Right hindlimb (tissue), 1 donor: ENCODE results near the gene ZNF274.
"Not testable (repeated sequence)": the region's sequence is repeated elsewhere in the genome, so short reads cannot be mapped to it uniquely, and the experiment has no call there.

Experiments
- DNase-seq: peaks from one replicate; pipeline ENCODE4 v3.0.0-alpha.2; 2018

Gene ZNF274

DNA sequence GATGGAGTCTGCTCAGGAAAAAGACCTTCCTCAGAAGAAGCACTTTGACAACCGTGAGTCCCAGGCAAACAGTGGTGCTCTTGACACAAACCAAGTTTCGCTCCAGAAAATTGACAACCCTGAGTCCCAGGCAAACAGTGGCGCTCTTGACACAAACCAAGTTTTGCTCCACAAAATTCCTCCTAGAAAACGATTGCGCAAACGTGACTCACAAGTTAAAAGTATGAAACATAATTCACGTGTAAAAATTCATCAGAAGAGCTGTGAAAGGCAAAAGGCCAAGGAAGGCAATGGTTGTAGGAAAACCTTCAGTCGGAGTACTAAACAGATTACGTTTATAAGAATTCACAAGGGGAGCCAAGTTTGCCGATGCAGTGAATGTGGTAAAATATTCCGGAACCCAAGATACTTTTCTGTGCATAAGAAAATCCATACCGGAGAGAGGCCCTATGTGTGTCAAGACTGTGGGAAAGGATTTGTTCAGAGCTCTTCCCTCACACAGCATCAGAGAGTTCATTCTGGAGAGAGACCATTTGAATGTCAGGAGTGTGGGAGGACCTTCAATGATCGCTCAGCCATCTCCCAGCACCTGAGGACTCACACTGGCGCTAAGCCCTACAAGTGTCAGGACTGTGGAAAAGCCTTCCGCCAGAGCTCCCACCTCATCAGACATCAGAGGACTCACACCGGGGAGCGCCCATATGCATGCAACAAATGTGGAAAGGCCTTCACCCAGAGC is 29.6 kb downstream of the ZNF274 start:
- no peak for DNase-seq

DNA sequence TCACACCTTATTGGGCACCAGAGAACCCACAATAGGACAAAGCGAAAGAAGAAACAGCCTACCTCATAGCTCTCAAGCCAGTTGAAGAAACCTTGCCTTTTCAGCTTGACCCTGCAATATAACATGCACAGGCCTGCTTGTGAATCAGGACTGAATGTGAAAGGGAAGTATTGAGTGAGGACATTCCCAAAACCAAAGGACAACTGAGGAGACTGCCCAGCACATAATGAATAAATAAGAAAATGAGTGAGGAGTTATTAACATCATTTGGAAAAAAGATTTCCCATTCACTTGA is 30.2 kb downstream of the ZNF274 start:
- DNase-seq: no peak

DNA sequence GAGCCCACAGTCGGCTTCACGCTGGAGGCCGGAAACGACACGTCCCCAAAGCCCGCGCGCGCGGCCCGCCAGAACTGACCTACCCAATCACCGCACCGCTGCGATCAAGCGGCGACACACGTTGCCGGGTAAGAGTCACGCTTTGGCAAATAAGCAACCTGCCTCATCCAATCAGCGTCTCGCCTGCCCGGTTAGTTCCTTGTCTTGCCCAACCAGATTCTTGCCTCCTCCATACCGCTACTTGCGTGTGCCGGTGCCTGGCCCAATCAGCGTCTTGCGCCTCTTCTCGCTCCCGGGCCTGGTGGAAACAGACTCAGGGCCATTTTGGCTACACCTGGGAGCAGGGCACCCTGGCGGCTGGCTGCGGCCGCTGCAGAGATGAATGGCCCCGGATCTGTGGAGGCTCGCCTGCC is 34.2 kb downstream of the ZNF274 start:
- no peak for DNase-seq

DNA sequence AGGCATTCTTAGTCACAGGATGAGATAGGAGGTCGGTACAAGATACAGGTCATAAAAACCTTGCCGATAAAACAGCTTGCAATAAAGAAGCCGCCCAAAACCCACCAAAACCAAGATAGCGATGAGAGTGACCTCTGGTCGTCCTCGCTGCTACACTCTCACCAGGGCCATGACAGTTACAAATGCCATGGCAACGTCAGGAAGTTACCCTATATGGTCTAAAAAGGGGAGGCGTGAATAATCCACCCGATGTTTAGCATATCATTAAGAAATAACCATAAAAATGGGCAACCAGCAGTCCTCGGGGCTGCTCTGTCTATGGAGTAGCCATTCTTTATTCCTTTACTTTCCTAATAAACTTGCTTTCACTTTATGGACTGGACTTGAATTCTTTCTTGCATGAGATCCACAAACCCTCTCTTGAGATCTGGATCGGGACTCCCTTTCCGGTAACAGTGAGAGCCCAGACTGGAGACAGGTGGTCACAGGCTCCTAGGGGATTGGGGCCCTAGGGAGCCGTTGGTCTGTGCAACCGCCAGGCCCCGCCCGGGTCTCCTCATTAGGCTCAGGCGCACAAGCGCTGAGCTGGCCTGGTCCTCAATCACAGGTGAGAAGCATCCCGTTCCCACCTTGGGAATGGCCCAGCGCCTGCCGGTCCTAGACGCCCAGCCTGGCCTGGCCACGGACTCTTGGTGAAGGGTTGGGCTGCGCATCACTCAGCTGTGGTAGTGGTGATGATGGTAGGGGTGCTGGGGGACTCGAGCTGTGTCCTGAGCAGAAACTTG is 34.9 kb downstream of the ZNF274 start:
- DNase-seq: no peak

DNA sequence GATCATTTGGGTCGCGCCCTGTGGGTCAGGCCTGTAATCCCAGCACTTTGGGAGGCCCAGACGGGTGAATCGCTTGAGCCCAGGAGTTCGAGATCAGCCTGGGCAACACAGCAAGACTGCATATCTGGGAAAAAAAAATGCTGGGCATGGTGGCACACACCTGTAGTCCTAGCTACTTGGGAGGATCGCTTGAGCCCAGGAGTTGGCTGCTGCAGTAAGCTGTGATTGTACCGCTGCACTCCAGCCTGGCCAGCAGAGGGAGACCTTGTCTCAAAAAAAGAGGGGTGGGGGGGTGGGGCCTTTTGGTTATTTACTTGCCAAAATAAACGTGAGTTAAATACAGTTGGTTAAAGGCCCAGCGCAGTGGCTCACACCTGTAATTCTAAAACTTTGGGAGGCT is 36.0 kb downstream of the ZNF274 start:
- no peak for DNase-seq

DNA sequence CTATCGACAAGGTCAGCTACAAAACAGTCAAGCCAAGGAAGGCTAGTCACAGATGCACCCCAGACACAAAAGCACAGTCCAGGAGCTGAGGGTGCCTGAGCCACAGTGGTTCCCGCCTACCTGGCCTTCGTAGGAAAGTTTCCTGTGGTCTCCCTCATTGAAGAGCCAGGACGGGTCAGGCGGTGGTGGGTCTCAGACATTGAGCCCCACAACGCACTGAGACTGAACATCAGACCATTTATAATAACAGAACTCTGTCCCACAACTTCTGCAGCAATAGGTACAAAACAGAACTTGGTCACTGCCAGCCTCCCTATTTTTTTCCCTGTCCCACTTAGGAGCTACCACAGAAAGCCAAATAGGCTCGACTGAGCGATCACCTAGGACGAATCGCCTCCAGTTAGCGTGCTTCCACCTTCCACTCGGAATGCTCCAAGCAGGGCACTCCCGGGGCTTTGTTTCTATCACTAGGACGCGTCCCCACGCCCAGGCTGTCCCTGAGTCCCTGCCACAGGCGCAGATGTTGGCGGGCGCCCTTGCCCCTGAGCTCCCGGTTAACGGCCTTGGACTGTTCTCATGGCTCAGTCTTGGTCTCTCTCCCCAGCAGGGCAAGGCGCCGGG is 45.2 kb downstream of the ZNF274 start:
- no peak for DNase-seq

DNA sequence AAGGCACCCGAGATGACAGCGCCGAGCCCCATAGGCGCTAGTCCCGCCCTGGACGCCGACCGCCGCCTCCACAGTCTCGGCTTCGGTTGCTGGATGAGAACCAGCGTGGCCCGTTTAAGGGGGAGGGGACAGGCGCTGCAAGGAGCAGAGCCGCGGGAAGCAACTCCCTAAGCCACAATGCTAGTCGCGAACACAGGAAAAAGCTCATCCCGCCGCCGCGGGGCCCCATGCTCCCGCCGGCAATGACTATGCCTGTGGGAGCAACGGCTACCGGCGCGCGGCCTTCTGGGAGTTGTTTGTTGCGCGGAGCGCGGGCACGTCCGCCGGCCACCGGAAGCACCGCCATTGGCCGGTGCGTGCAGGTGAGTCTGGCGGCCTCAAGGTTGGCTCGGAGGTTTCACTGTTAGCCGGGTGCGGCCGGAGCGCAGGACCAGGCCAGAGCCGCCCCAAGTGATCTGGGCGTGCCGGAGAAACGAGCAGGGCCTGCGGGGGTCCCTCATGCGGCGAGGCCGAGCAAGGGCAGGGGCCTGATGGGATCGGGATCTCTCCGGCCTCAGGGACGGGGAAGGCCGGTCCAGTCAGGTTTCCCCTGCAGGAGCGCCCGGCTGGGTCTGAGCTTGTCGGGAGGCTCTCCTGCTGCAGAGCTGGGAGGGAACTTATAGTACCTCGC is 45.9 kb downstream of the ZNF274 start, which contains the start of gene ZNF544:
Gene ZNF544 (plus strand): TSS at position 330 of the 670 bp plus-strand sequence. CDS start 15,110 bp downstream, outside the sequence.
- peak; percentile 82 for DNase-seq

DNA sequence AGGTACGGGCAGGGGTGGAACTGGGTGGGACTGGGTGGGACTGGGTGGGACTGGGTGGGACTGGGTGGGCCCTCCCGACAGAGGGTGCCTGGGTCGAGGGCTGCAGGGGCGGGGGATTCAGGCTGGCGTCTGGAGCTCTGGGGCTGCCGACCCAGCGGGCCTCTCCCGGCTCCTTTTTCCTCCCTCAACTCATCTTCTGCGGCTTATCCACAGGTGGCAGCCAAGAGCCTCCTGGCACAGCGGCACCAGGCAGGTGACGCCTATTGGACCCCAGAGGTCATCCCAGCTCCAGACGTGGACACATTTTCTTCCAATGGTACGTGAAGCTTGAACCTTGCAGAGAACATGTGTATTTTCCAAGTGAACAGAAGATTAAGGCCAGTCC is 46.4 kb downstream of the ZNF274 start:
- DNase-seq: peak; percentile 45

DNA sequence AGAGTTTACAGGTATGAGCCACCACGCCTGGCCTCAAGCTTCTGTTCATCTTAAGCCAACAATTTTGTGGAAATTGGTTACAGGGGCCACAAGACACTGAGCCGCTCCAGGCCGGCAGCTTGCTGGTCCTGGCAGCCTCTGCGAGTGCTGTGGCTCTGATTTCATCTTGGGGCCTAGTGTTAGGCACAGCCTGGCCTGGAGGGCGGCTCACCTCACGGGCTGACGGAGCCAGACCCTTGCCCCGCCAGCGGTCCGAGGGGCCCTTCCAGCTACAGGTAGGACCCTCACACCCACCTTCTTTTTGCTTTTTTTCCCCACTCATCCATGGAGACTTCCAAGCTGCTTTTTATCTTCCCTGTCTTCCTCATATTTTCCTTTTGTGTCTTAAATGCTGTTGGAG is 54.5 kb downstream of the ZNF274 start:
- no peak for DNase-seq

DNA sequence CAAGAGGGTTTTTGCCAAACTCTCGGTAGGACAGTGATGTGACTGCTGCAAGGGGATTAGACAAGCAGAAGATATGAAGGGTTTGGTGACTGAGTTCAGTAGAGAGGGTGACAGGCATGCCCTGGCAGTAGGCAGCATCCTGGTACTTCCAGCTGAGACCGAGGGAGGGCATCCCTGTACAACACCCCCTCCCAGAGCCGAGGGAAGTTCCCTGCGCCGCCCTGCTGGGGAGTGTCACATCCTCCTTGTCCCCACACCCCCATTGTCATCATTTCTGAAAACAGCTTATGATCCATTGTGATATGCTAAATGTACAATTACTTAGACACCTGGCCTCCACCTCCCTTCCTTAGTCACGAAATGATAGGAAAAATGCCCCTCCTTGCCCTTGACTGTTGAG is 60.5 kb downstream of the ZNF274 start:
- no peak for DNase-seq

DNA sequence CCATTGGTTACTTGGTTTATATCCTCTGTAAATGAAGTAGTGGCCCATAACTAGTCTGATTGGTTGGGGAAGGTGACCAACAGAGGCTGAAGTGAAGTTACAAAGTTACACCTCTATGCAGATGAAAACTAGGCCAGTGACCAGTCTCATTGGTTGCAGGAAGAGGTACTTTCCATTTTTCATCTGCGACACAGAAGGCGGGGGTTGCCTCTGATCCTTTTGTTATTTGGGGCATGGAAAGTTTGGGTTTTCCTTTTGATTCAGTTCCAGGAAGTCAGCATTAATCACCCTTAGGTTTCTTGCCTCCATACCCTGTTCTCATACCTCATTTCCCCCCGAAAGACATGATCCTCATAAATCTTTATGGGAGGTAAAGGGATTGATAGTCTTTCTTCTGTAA is 66.0 kb downstream of the ZNF274 start:
- DNase-seq: no peak

DNA sequence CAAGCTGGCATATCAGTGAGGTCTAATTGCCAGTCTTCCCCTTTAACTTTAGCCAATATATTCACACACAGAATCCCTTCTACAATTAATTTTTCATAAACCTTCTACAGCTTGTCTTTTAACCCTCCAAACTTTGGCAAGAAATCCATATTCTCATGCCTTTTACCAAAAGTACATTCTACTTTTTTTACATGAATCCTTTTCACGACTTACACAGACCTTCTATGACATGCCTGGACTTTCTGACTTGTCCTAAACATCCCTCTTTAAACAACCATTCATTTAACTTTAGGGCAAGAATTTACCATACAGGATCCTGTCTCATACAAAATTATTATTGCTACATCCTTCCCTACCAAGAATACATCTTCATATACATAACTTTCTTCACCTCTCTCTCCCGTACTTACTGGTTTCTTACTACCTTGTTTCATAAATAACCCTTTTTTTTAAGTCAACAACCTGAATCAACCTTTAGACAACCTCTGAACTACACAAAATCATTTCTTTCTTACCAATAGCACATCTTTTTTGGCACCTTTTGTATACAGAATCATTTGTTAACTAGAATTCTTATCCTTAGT is 69.3 kb downstream of the ZNF274 start:
- DNase-seq: no peak

DNA sequence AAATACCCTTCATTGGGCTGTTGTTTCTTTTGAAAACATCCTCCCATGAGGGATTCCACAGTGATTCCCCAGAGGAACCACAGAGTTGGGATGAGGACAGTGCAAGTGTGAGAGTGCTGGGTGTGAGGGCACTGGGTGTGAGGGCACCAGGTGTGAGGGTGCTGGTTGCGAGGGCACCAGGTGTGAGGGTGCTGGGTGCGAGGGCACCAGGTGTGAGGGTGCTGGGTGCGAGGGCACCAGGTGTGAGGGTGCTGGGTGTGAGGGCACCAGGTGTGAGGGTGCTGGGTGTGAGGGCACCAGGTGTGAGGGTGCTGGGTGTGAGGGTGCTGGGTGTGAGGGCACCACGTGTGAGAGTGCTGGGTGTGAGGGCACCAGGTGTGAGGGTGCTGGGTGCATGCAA is 75.4 kb downstream of the ZNF274 start:
- not testable (repeated sequence) for DNase-seq

DNA sequence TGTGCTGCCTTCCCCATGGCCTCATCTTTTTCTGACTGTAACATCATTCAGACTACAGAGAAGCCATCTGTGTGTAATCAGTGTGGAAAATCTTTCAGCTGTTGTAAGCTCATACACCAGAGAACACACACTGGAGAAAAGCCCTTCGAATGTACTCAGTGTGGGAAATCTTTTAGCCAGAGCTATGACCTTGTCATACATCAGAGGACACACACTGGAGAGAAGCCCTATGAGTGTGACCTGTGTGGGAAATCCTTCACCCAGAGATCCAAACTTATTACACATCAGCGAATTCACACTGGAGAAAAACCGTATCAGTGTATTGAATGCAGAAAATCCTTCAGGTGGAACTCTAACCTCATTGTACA is 78.7 kb downstream of the ZNF274 start:
- DNase-seq: no peak

DNA sequence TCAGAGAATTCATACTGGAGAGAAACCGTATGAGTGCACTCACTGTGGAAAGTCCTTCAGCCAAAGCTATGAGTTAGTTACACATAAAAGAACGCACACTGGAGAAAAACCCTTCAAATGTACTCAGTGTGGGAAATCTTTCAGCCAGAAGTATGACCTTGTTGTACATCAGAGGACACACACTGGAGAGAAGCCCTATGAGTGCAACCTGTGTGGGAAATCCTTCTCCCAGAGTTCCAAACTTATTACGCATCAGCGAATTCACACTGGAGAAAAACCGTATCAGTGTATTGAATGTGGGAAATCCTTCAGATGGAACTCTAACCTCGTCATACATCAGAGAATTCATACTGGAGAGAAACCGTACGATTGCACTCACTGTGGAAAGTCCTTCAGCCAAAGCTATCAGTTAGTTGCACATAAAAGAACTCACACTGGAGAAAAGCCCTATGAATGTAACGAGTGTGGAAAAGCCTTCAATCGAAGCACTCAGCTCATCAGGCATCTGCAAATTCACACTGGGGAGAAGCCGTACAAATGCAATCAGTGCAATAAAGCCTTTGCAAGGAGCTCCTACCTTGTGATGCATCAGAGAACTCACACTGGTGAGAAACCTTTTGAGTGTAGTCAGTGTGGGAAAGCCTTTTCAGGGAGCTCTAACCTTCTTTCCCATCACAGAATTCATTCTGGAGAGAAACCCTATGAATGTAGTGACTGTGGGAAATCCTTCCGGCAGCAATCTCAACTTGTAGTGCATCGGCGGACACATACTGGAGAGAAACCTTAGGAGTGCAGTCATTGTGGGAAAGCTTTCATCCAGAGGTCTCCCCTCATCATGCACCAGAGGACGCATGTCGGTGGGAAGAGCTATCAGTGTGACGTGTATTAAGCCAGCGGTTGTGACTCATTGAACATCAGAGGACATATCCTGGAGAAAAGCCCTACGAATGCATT is 79.4 kb downstream of the ZNF274 start:
- DNase-seq: no peak

DNA sequence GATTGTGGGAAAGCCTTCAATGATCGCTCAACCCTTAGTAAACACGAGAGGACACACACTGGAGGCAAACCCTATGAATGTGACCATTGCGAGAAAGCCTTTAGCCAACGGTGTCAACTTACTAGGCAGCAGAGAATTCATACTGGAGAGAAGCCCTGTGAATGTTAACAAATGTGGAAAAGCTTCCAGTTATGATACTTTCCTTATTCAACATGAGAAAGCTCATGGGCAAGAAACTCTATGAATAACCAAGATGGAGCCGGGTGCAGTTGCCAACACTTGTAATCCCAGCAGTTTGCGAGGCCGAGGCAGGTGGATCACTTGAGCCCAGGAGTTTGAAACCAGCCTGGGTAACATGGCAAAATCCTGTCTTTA is 80.0 kb downstream of the ZNF274 start:
- DNase-seq: no peak
